ENCODE data around the gene ULK2.

The ULK2 gene

GRCh38 chr17:19744922-19745757 is 122.6 kb downstream of the ULK2 start:
- peak; percentile 28 for DNase-seq

GRCh38 chr17:19744492-19744891 is 123.2 kb downstream of the ULK2 start:
- DNase-seq, result no peak

GRCh38 chr17:19743101-19744100 is 124.3 kb downstream of the ULK2 start:
- DNase-seq, result no peak

- DNase-seq, result no peak
These were observed 125.2 kb downstream of the ULK2 start for GRCh38 chr17:19742495-19742894.

GRCh38 chr17:19741832-19742457 is 125.8 kb downstream of the ULK2 start:
- DNase-seq, result no peak

GRCh38 chr17:19740933-19741332 is 126.8 kb downstream of the ULK2 start:
- DNase-seq, result no peak

GRCh38 chr17:19739241-19740201 is 128.2 kb downstream of the ULK2 start:
- DNase-seq, result no peak

- DNase-seq, result no peak
These were observed 129.0 kb downstream of the ULK2 start for GRCh38 chr17:19738757-19739156.

- no peak for DNase-seq
These were observed 129.7 kb downstream of the ULK2 start for GRCh38 chr17:19738073-19738449.

GRCh38 chr17:19737305-19738072 is 130.2 kb downstream of the ULK2 start:
- no peak for DNase-seq

GRCh38 chr17:19736071-19736470 is 131.7 kb downstream of the ULK2 start:
- DNase-seq, result no peak

- no peak for DNase-seq
These were observed 133.7 kb downstream of the ULK2 start for GRCh38 chr17:19733953-19734526.

- no peak for DNase-seq
These were observed 136.1 kb downstream of the ULK2 start for GRCh38 chr17:19731626-19732025.

- no peak for DNase-seq
These were observed 136.9 kb downstream of the ULK2 start for GRCh38 chr17:19730843-19731242.

- no peak for DNase-seq
These were observed 137.8 kb downstream of the ULK2 start for GRCh38 chr17:19729900-19730299.

- DNase-seq, result peak; percentile 46
These were observed 139.6 kb downstream of the ULK2 start for GRCh38 chr17:19728084-19728495.

- DNase-seq, result no peak
These were observed 140.1 kb downstream of the ULK2 start for GRCh38 chr17:19727501-19728078.

- DNase-seq, result no peak
These were observed 140.9 kb downstream of the ULK2 start for GRCh38 chr17:19726631-19727376.

- DNase-seq, result no peak
These were observed 142.2 kb downstream of the ULK2 start for GRCh38 chr17:19725486-19725885.
